Measurements from ENCODE around the gene MPV17. TPM values are rescaled to one million over a fixed set of nuclear protein-coding genes. Genes with fewer than 3 reads are reported as not detected.
"Not testable (repeated sequence)": the region's sequence is repeated elsewhere in the genome, so short reads cannot be mapped to it uniquely, and the experiment has no call there.

Gene MPV17
- total RNA-seq, 1 experiment from 2014 or later: 53.8 TPM

- Histone ChIP-seq H3K27me3 (ENCODE audit: control insufficient read depth, insufficient read depth, low read length) (no peaks in the 10 kb centered on the region), H3K36me3 (replicated peaks; ENCODE audit: control insufficient read depth, insufficient read depth, low read length) (no peaks in the 10 kb centered on the region), H3K4me3 (ENCODE audit: insufficient read depth, low read depth, low read length) (no peak overlapping the region)
- DNase-seq: no peak
These were observed 8.8 kb downstream of the MPV17 start for GRCh38 chr2:27313882-27314645.

DNA sequence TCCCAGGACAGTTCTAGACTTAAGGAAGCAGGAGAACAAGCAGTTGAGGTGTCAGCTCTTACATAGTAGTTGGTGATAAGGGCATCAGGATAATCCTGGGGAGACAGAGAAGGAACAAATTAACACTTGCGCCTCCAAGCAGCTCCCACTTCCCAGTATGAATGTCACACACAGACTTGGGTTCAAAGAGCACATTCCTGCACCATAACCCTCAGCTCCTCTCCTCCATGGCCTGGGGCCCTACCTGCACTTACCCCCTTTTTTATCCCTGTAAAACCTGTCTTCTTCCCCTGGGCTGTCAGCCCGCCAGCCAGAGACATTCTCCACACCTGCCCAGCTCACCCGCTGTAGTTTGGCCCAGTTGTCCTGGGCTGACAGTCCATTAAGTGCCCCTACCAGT lies 10.7 kb downstream of the MPV17 start:
- H3K36me3 ChIP-seq (replicated peaks; ENCODE audit: control insufficient read depth, insufficient read depth, low read length): no peaks in the 10 kb centered on the region
- peaks cover 15% of the 10 kb centered on the region for H3K27me3 ChIP-seq (ENCODE audit: control insufficient read depth, insufficient read depth, low read length)
- DNase-seq: no peak
- no peak overlapping the region for H3K4me3 ChIP-seq (ENCODE audit: insufficient read depth, low read depth, low read length)

GRCh38 chr2:27309651-27310050 lies 13.2 kb downstream of the MPV17 start:
- DNase-seq: no peak
- H3K36me3 ChIP-seq (replicated peaks; ENCODE audit: control insufficient read depth, insufficient read depth, low read length): no peaks in the 10 kb centered on the region
- H3K4me3 ChIP-seq (ENCODE audit: insufficient read depth, low read depth, low read length): no peak overlapping the region
- peaks cover 38% of the 10 kb centered on the region for H3K27me3 ChIP-seq (ENCODE audit: control insufficient read depth, insufficient read depth, low read length)

- Histone ChIP-seq H3K27me3 (ENCODE audit: control insufficient read depth, insufficient read depth, low read length) (peaks cover 41% of the 10 kb centered on the region), H3K4me3 (ENCODE audit: insufficient read depth, low read depth, low read length) (peak within 1 kb of the TSS; percentile 4; the same call in 1 of the 2 replicates), H3K36me3 (replicated peaks; ENCODE audit: control insufficient read depth, insufficient read depth, low read length) (no peaks in the 10 kb centered on the region)
- DNase-seq: peak; percentile 87
These were observed 14.5 kb downstream of the MPV17 start, which contains the start of gene UCN for GRCh38 chr2:27308359-27308881. Gene UCN (minus strand): TSS chr2:27308445. CDS start chr2:27307895, 550 bp downstream.

GRCh38 chr2:27307545-27308358 lies 15.1 kb downstream of the MPV17 start:
- no peaks in the 10 kb centered on the region for H3K36me3 ChIP-seq (replicated peaks; ENCODE audit: control insufficient read depth, insufficient read depth, low read length)
- DNase-seq: peak; percentile 84
- peaks cover 41% of the 10 kb centered on the region for H3K27me3 ChIP-seq (ENCODE audit: control insufficient read depth, insufficient read depth, low read length)
- peak overlapping the region; percentile 4; the same call in 1 of the 2 replicates for H3K4me3 ChIP-seq (ENCODE audit: insufficient read depth, low read depth, low read length)

- no peak for DNase-seq
- Histone ChIP-seq H3K27me3 (ENCODE audit: control insufficient read depth, insufficient read depth, low read length) (peaks cover 41% of the 10 kb centered on the region), H3K4me3 (ENCODE audit: insufficient read depth, low read depth, low read length) (peak overlapping the region; percentile 4; the same call in 1 of the 2 replicates), H3K36me3 (replicated peaks; ENCODE audit: control insufficient read depth, insufficient read depth, low read length) (no peaks in the 10 kb centered on the region)
These were observed 15.7 kb downstream of the MPV17 start for GRCh38 chr2:27307287-27307544.

GRCh38 chr2:27306573-27307286 lies 16.2 kb downstream of the MPV17 start:
- Histone ChIP-seq H3K36me3 (replicated peaks; ENCODE audit: control insufficient read depth, insufficient read depth, low read length) (no peaks in the 10 kb centered on the region), H3K4me3 (ENCODE audit: insufficient read depth, low read depth, low read length) (peak overlapping the region; percentile 24; the same call in 1 of the 2 replicates), H3K27me3 (ENCODE audit: control insufficient read depth, insufficient read depth, low read length) (peaks cover 41% of the 10 kb centered on the region)
- peak; percentile 82 for DNase-seq

DNA sequence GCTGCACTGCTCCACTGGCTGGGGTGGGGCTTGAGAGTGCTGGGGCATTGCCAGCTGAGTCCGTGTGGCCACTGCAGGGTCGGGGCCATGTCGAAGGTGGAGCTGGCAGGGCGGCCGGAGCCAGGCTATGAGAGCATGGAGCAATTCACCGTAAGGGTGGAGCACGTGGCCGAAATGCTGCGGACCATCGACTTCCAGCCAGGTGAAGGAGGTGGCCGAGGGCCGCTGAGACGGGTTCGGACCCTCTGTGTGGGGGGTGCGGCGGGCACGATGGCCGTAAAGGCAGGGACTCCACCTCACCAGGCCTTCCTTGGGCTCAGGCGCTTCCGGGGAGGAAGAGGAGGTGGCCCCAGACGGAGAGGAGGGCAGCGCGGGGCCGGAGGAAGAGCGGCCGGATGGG lies 16.8 kb downstream of the MPV17 start:
- H3K27me3 ChIP-seq (ENCODE audit: control insufficient read depth, insufficient read depth, low read length): peaks cover 41% of the 10 kb centered on the region
- no peaks in the 10 kb centered on the region for H3K36me3 ChIP-seq (replicated peaks; ENCODE audit: control insufficient read depth, insufficient read depth, low read length)
- peak overlapping the region; percentile 24; the same call in 1 of the 2 replicates for H3K4me3 ChIP-seq (ENCODE audit: insufficient read depth, low read depth, low read length)
- peak; percentile 70 for DNase-seq

GRCh38 chr2:27305516-27305915 lies 17.4 kb downstream of the MPV17 start:
- peaks cover 41% of the 10 kb centered on the region for H3K27me3 ChIP-seq (ENCODE audit: control insufficient read depth, insufficient read depth, low read length)
- DNase-seq: no peak
- H3K36me3 ChIP-seq (replicated peaks; ENCODE audit: control insufficient read depth, insufficient read depth, low read length): no peaks in the 10 kb centered on the region
- H3K4me3 ChIP-seq (ENCODE audit: insufficient read depth, low read depth, low read length): no peak overlapping the region

DNA sequence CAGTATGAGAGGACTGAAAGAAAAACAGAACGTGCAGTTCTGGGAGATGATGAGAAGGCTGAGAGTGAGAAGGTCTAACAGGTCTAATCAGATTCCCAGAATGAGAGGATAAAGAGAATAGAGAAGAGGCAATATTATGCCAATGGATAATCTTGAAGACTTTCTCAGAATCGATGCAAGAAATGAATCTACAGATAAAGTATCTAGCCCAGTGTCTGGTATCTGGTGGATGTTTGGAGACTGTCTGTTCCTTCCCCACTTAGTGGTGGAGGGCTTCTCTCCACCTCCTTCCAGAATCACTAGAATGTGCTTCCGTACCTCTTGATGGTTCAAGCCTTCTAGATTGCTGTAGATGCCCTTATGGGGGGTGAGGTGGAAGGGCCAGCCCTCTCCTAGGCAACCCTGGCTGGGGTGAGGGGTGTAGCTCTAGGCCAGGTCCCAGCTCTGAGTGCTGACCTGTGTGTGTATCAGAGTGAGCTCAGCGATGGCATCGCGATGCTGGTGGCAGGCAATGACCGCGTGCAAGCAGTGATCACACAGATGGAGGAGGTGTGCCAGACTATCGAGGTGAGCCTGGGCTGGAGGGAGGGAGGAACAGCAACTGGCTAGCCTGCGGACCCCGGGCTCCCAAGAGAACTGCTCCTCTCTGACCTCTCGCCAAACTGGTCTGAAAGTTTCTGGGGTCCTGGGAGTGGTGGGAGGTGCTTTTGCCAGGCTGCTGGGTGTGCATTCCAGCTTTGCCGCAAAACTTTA lies 18.2 kb downstream of the MPV17 start:
- Histone ChIP-seq H3K36me3 (replicated peaks; ENCODE audit: control insufficient read depth, insufficient read depth, low read length) (no peaks in the 10 kb centered on the region), H3K4me3 (ENCODE audit: insufficient read depth, low read depth, low read length) (no peak overlapping the region), H3K27me3 (ENCODE audit: control insufficient read depth, insufficient read depth, low read length) (peaks cover 41% of the 10 kb centered on the region)
- no peak for DNase-seq

GRCh38 chr2:27303093-27304025 lies 19.5 kb downstream of the MPV17 start:
- H3K27me3 ChIP-seq (ENCODE audit: control insufficient read depth, insufficient read depth, low read length): peaks cover 38% of the 10 kb centered on the region
- H3K36me3 ChIP-seq (replicated peaks; ENCODE audit: control insufficient read depth, insufficient read depth, low read length): no peaks in the 10 kb centered on the region
- DNase-seq: peak; percentile 82
- H3K4me3 ChIP-seq (ENCODE audit: insufficient read depth, low read depth, low read length): no peak overlapping the region

GRCh38 chr2:27300606-27301005 lies 22.3 kb downstream of the MPV17 start:
- not testable (repeated sequence) for DNase-seq; H3K4me3 ChIP-seq (ENCODE audit: insufficient read depth, low read depth, low read length); H3K36me3 ChIP-seq (replicated peaks; ENCODE audit: control insufficient read depth, insufficient read depth, low read length)

GRCh38 chr2:27298391-27299080 lies 24.4 kb downstream of the MPV17 start:
- no peak for DNase-seq
- Histone ChIP-seq H3K27me3 (ENCODE audit: control insufficient read depth, insufficient read depth, low read length) (no peaks in the 10 kb centered on the region), H3K4me3 (ENCODE audit: insufficient read depth, low read depth, low read length) (no peak overlapping the region), H3K36me3 (replicated peaks; ENCODE audit: control insufficient read depth, insufficient read depth, low read length) (no peaks in the 10 kb centered on the region)

More at GRCh38 chr2:27300606-27301005, 22.3 kb downstream of the MPV17 start:
- H3K27me3 ChIP-seq (ENCODE audit: control insufficient read depth, insufficient read depth, low read length): peaks cover 11% of the 10 kb centered on the region

Data from H7 (cell line).